Gastroesophageal sphincter (tissue), 4 donors: Measurements from ENCODE around the gene GPR42. TPM values are rescaled to one million over a fixed set of nuclear protein-coding genes. Genes with fewer than 3 reads are reported as not detected.
"Not testable (repeated sequence)": the region's sequence is repeated elsewhere in the genome, so short reads cannot be mapped to it uniquely, and the experiment has no call there.

ENCODE experiments used
- ATAC-seq: fragments of 150-250 bp; one replicate; pipeline ENCODE4 v1.9.1; 2016; ENCODE audit warnings: mild to moderate bottlenecking, moderate library complexity
- H3K27ac ChIP-seq, 4 donors: fragments of 200-600 bp; sonication (generic) in 3 of 4; 1 replicate in 3 of 4; 2 replicates in 1 of 4; pipeline ENCODE4 v1.5.1; 2016 to 2019
- H3K27me3 ChIP-seq: fragments of 200-600 bp; sonication (generic); one replicate; pipeline ENCODE4 v1.5.1; 2019
- H3K36me3 ChIP-seq, 2 donors: fragments of 200-600 bp; sonication (generic); one replicate each; pipeline ENCODE4 v1.5.1; 2019; ENCODE audit warnings: control low read depth in 1 of 2
- H3K4me1 ChIP-seq, 3 donors: fragments of 200-600 bp; sonication (generic); 1 replicate in 2 of 3; 2 replicates in 1 of 3; pipeline ENCODE4 v1.5.1; 2016 to 2019; ENCODE audit warnings: control low read depth in 2 of 3
- H3K4me3 ChIP-seq, 2 donors: fragments of 200-600 bp; sonication (generic); one replicate each; pipeline ENCODE4 v1.5.1; 2019; ENCODE audit warnings: mild to moderate bottlenecking in 1 of 2, moderate library complexity in 1 of 2
- H3K9me3 ChIP-seq, 3 donors: fragments of 200-600 bp; sonication (generic); one replicate each; pipeline ENCODE4 v1.5.1; 2017 to 2019; ENCODE audit warnings: control low read depth in 2 of 3
- CTCF ChIP-seq, 4 experiments: fragments of 200-600 bp in 2 of 4; fragments of 450-650 bp in 2 of 4; sonication (generic) in 1 of 4; IDR thresholded peaks; one replicate each; pipeline ENCODE4 v1.5.1; 2017 to 2019; ENCODE audit warnings: antibody characterized with exemption in 4 of 4, mild to moderate bottlenecking in 2 of 4, moderate library complexity in 2 of 4
- EP300 ChIP-seq: sonication (generic); formaldehyde crosslinking; IDR thresholded peaks from one replicate; pipeline ENCODE4 v1.6.1; 2017; ENCODE audit warnings: antibody characterized with exemption, mild to moderate bottlenecking
- POLR2A ChIP-seq, 2 donors: fragments of 450-650 bp; IDR thresholded peaks; one replicate each; pipeline ENCODE4 v1.6.1; 2017; ENCODE audit warnings: antibody characterized with exemption in 2 of 2, mild to moderate bottlenecking in 2 of 2, moderate library complexity in 1 of 2
- POLR2AphosphoS5 ChIP-seq: sonication (generic); formaldehyde crosslinking; IDR thresholded peaks from one replicate; pipeline ENCODE4 v1.6.1; 2017; ENCODE audit warnings: antibody characterized with exemption
- WGBS, 2 donors: methylation state at CpG; one replicate each; pipeline ENCODE4 v1.1.5; 2018; ENCODE audit warnings: low coverage in 1 of 2; 5-methylcytosine and 5-hydroxymethylcytosine counted together
- total RNA-seq, 4 donors: library from RNA; depleted of rRNA; stranded (reverse); fragments of >200 nt; gene quantifications; one replicate each; pipeline ENCODE4 v1.1.0, GENCODE V29; 2016

GPR42 gene
- total RNA-seq, 4 donors from 2014 or later, result not detected

GRCh38 chr19:35377656-35378055 is 6.8 kb downstream of the GPR42 start:
- Histone ChIP-seq H3K4me3 (no peak overlapping the region), H3K27me3 (peaks cover 17% of the 10 kb centered on the region), H3K4me1 (no peaks in the 10 kb centered on the region), H3K27ac (no peak overlapping the region), H3K36me3 (no peaks in the 10 kb centered on the region), H3K9me3 (peaks cover 0 to 5% (median 0%) of the 10 kb centered on the region in 3 donors)
- 29 to 53% methylated on average over 1 of the region's 1 CpG for WGBS, 2 donors
- no peak for TF ChIP-seq CTCF (IDR thresholded peaks at IDR 0.05)
- TF ChIP-seq EP300, result no peak
- no peak for TF ChIP-seq POLR2AphosphoS5
- TF ChIP-seq POLR2A (IDR thresholded peaks at IDR 0.05), result no peak
- ATAC-seq, result no peak

- Histone ChIP-seq H3K36me3 (no peaks in the 10 kb centered on the region), H3K27me3 (peaks cover 24% of the 10 kb centered on the region), H3K4me3 (no peak overlapping the region), H3K4me1 (no peaks in the 10 kb centered on the region), H3K9me3 (peaks cover 0 to 5% (median 0%) of the 10 kb centered on the region in 3 donors), H3K27ac (no peak overlapping the region)
- no peak for TF ChIP-seq EP300
- no peak for TF ChIP-seq POLR2AphosphoS5
- WGBS, 2 donors, result 86 to 100% methylated on average over 2 to 3 of the region's 3 CpGs
- ATAC-seq, result no peak
Measured at GRCh38 chr19:35378356-35378755, 7.5 kb downstream of the GPR42 start.

- not testable (repeated sequence) for H3K36me3 ChIP-seq, H3K27ac ChIP-seq, ATAC-seq, H3K4me3 ChIP-seq, H3K4me1 ChIP-seq, H3K9me3 ChIP-seq
- 90 to 95% methylated on average over 2 to 5 of the region's 5 CpGs for whole genome bisulfite sequencing, 2 donors
- peaks cover 33% of the 10 kb centered on the region for H3K27me3 ChIP-seq
Measured at GRCh38 chr19:35379545-35379944, 8.7 kb downstream of the GPR42 start.

GRCh38 chr19:35379992-35380391 is 9.1 kb downstream of the GPR42 start:
- no peak overlapping the region for H3K4me3 ChIP-seq
- 0 to 18% methylated on average over 1 of the region's 1 CpG for WGBS, 2 donors
- peaks cover 0 to 5% (median 0%) of the 10 kb centered on the region in 3 donors for H3K9me3 ChIP-seq
- no peak for ATAC-seq
- peaks cover 37% of the 10 kb centered on the region for H3K27me3 ChIP-seq
- no peaks in the 10 kb centered on the region for H3K36me3 ChIP-seq
- no peaks in the 10 kb centered on the region for H3K4me1 ChIP-seq
- TF ChIP-seq POLR2AphosphoS5, result no peak
- no peak for TF ChIP-seq POLR2A (IDR thresholded peaks at IDR 0.05)
- TF ChIP-seq CTCF (IDR thresholded peaks at IDR 0.05), result no peak
- no peak for TF ChIP-seq EP300
- no peak overlapping the region for H3K27ac ChIP-seq

- H3K27me3 ChIP-seq, result peaks cover 41% of the 10 kb centered on the region
- H3K4me3 ChIP-seq, result no peak overlapping the region
- H3K4me1 ChIP-seq, result no peaks in the 10 kb centered on the region
- H3K27ac ChIP-seq, result no peak overlapping the region
- TF ChIP-seq EP300 (no peak), CTCF (IDR thresholded peaks at IDR 0.05) (no peak), POLR2AphosphoS5 (no peak), POLR2A (IDR thresholded peaks at IDR 0.05) (no peak)
- WGBS, 2 donors, result 52 to 54% methylated on average over 8 to 9 of the region's 9 CpGs
- H3K36me3 ChIP-seq, result no peaks in the 10 kb centered on the region
- no peak for ATAC-seq
- peaks cover 0 to 5% (median 0%) of the 10 kb centered on the region in 3 donors for H3K9me3 ChIP-seq
Measured at GRCh38 chr19:35380450-35381124, 9.7 kb downstream of the GPR42 start.

GRCh38 chr19:35381318-35381717 is 10.4 kb downstream of the GPR42 start:
- 67 to 75% methylated on average over 2 to 3 of the region's 3 CpGs for WGBS, 2 donors
- no peak overlapping the region for H3K4me3 ChIP-seq
- no peak for ATAC-seq
- no peak overlapping the region for H3K27ac ChIP-seq
- TF ChIP-seq POLR2AphosphoS5 (no peak), POLR2A (IDR thresholded peaks at IDR 0.05) (no peak), CTCF (IDR thresholded peaks at IDR 0.05) (no peak), EP300 (no peak)
- H3K36me3 ChIP-seq, result no peaks in the 10 kb centered on the region
- peaks cover 42% of the 10 kb centered on the region for H3K27me3 ChIP-seq
- peaks cover 0 to 5% (median 0%) of the 10 kb centered on the region in 3 donors for H3K9me3 ChIP-seq
- no peaks in the 10 kb centered on the region for H3K4me1 ChIP-seq
